Testis (tissue), 3 donors: ENCODE data around the gene PWWP2B. TPM values are rescaled to one million over a fixed set of nuclear protein-coding genes. Genes with fewer than 3 reads are reported as not detected.

Experiments used
- DNase-seq: peaks from one replicate; pipeline ENCODE4 v3.0.0-alpha.2; 2019
- H3K27ac ChIP-seq, 2 donors: fragments of 200-600 bp; sonication (generic); one replicate each; pipeline ENCODE4 v1.5.1; 2019
- H3K27me3 ChIP-seq: fragments of 200-600 bp; sonication (generic); one replicate; pipeline ENCODE4 v1.5.1; 2019
- H3K36me3 ChIP-seq: fragments of 200-600 bp; sonication (generic); one replicate; pipeline ENCODE4 v1.5.1; 2017; ENCODE audit warnings: low read depth; ENCODE audit errors: missing control alignments
- H3K4me1 ChIP-seq: fragments of 200-600 bp; sonication (generic); one replicate; pipeline ENCODE4 v1.5.1; 2019
- H3K4me3 ChIP-seq, 2 donors: fragments of 200-600 bp; sonication (generic); one replicate each; pipeline ENCODE4 v1.5.1; 2017 to 2019
- H3K9me3 ChIP-seq: fragments of 200-600 bp; sonication (generic); one replicate; pipeline ENCODE4 v1.5.1; 2017
- CTCF ChIP-seq, 3 experiments: fragments of 450-650 bp in 2 of 3; fragments of 200-600 bp in 1 of 3; sonication (generic) in 1 of 3; IDR thresholded peaks; one replicate each; pipeline ENCODE4 v1.5.1; 2016 to 2019; ENCODE audit warnings: antibody characterized with exemption in 3 of 3, mild to moderate bottlenecking in 2 of 3, moderate library complexity in 1 of 3
- POLR2A ChIP-seq: fragments of 450-650 bp; IDR thresholded peaks from one replicate; pipeline ENCODE4 v1.6.1; 2017; ENCODE audit warnings: antibody characterized with exemption, mild to moderate bottlenecking, moderate library complexity
- WGBS, 2 donors: methylation state at CpG; one replicate each; pipeline ENCODE4 v1.1.5; 2018; 5-methylcytosine and 5-hydroxymethylcytosine counted together
- intact Hi-C: fragments of 100-400 bp; cut with DNase I; formaldehyde crosslinking; loops from one replicate; pipeline ENCODE4 v1.15.1; 2023; ENCODE audit warnings: low total_unique reads
- polyA plus RNA-seq: library from polyadenylated mRNA; stranded (reverse); fragments of 350-450 nt; fragmentation: Illumina TruSeq; extraction: RNeasy Lipid Tissue Mini Kit (QIAGEN cat#74804); gene quantifications from one replicate; pipeline ENCODE4 v1.2.3, GENCODE V29; 2014; ENCODE audit warnings: low read depth, low replicate concordance; ENCODE audit not compliant: insufficient read depth
- total RNA-seq, 2 donors: library from RNA; depleted of rRNA; stranded (reverse); fragments of >200 nt; gene quantifications; one replicate each; pipeline ENCODE4 v1.2.3, GENCODE V29; 2016

The PWWP2B gene
- total and polyA plus RNA-seq, 3 donors from 2014 or later: 16.0 to 45.1 (median 32.6) TPM

GRCh38 chr10:132373241-132373955, 23.6 kb upstream of the PWWP2B start:
- H3K4me1 ChIP-seq: no peaks in the 10 kb centered on the region
- no peak for DNase-seq
- no peaks in the 10 kb centered on the region for H3K27me3 ChIP-seq
- intact Hi-C loops: no loop called here
- TF ChIP-seq POLR2A (no peak), CTCF (IDR thresholded peaks at IDR 0.05) (no peak)
- WGBS, 2 donors: 92% methylated on average over 24 to 25 of the region's 25 CpGs
- no peak overlapping the region for H3K4me3 ChIP-seq
- H3K36me3 ChIP-seq: no peaks in the 10 kb centered on the region
- H3K9me3 ChIP-seq: no peaks in the 10 kb centered on the region
- H3K27ac ChIP-seq: no peak overlapping the region

GRCh38 chr10:132374176-132374575, 22.8 kb upstream of the PWWP2B start:
- H3K4me3 ChIP-seq: no peak overlapping the region
- intact Hi-C loops: no loop called here
- H3K27me3 ChIP-seq: no peaks in the 10 kb centered on the region
- no peaks in the 10 kb centered on the region for H3K9me3 ChIP-seq
- WGBS, 2 donors: 78 to 100% methylated on average over 2 to 8 of the region's 8 CpGs
- H3K36me3 ChIP-seq: no peaks in the 10 kb centered on the region
- H3K27ac ChIP-seq: no peak overlapping the region
- no peak for TF ChIP-seq CTCF (IDR thresholded peaks at IDR 0.05)
- TF ChIP-seq POLR2A: no peak
- no peaks in the 10 kb centered on the region for H3K4me1 ChIP-seq
- no peak for DNase-seq

- intact Hi-C loops: no loop called here
- Histone ChIP-seq H3K4me1 (no peaks in the 10 kb centered on the region), H3K4me3 (no peak overlapping the region), H3K27me3 (no peaks in the 10 kb centered on the region), H3K36me3 (no peaks in the 10 kb centered on the region), H3K9me3 (no peaks in the 10 kb centered on the region), H3K27ac (no peak overlapping the region)
- DNase-seq: no peak
- TF ChIP-seq CTCF (IDR thresholded peaks at IDR 0.05) (no peak), POLR2A (no peak)
- WGBS, 2 donors: 88 to 89% methylated on average over 7 to 14 of the region's 14 CpGs
Observed at GRCh38 chr10:132374612-132375011, 22.4 kb upstream of the PWWP2B start.

- Histone ChIP-seq H3K36me3 (no peaks in the 10 kb centered on the region), H3K9me3 (no peaks in the 10 kb centered on the region), H3K27me3 (no peaks in the 10 kb centered on the region), H3K4me1 (no peaks in the 10 kb centered on the region), H3K27ac (no peak overlapping the region), H3K4me3 (no peak overlapping the region)
- 82 to 86% methylated on average over 26 of the region's 26 CpGs for WGBS, 2 donors
- no peak for TF ChIP-seq CTCF (IDR thresholded peaks at IDR 0.05)
- DNase-seq: no peak
- intact Hi-C loops: no loop called here
Observed at GRCh38 chr10:132375116-132375794, 21.7 kb upstream of the PWWP2B start.
